Lower leg skin (tissue), 3 donors: ENCODE measurements around the gene APOBEC3C.

Experiments used
- POLR2A ChIP-seq, 2 donors: fragments of 450-650 bp; IDR thresholded peaks; one replicate each; pipeline ENCODE4 v1.6.1; 2016 to 2017; ENCODE audit warnings: antibody characterized with exemption in 2 of 2, mild to moderate bottlenecking in 1 of 2, moderate library complexity in 1 of 2
- TF ChIP-seq, protein P1 (sequence below), 3 donors: fragments of 450-650 bp; IDR thresholded peaks; one replicate each; pipeline ENCODE4 v1.5.1; 2016; ENCODE audit warnings: antibody characterized with exemption in 3 of 3, mild to moderate bottlenecking in 3 of 3, moderate library complexity in 2 of 3

DNA sequence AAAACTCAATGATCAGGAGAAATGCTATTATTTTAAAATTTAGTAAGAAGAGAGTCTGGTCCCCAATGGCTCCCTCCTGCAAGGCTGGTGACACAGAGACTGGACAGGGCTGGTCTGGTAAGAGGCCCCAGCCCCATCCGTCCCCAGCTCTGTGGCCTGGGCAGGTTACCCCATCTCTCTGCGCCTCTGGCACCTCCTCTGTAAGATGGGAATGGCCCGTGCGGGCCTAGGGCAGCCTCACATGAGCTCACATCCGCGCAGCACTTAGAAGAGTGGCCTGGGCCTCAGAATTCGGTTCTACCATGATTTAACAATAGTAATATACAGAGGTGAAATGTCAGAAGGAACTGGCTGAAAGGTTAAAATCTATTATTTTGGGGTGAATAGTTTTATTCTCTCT lies 27.9 kb downstream of the APOBEC3C start:
- TF ChIP-seq POLR2A (IDR thresholded peaks at IDR 0.05): no peak
- TF ChIP-seq, protein P1, sequence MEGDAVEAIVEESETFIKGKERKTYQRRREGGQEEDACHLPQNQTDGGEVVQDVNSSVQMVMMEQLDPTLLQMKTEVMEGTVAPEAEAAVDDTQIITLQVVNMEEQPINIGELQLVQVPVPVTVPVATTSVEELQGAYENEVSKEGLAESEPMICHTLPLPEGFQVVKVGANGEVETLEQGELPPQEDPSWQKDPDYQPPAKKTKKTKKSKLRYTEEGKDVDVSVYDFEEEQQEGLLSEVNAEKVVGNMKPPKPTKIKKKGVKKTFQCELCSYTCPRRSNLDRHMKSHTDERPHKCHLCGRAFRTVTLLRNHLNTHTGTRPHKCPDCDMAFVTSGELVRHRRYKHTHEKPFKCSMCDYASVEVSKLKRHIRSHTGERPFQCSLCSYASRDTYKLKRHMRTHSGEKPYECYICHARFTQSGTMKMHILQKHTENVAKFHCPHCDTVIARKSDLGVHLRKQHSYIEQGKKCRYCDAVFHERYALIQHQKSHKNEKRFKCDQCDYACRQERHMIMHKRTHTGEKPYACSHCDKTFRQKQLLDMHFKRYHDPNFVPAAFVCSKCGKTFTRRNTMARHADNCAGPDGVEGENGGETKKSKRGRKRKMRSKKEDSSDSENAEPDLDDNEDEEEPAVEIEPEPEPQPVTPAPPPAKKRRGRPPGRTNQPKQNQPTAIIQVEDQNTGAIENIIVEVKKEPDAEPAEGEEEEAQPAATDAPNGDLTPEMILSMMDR (IDR thresholded peaks at IDR 0.05): no peak
